Pancreas (tissue), 10 donors: ENCODE measurements around the gene SYNDIG1. TPM values are rescaled to one million over a fixed set of nuclear protein-coding genes. Genes with fewer than 3 reads are reported as not detected.

Experiments used
- ATAC-seq, 4 donors: fragments of 200-7000 bp; cut with Tn5 transposase; one replicate each; pipeline versions ENCODE4 v1.8.0 to v1.9.1; 2020; ENCODE audit warnings: mild to moderate bottlenecking in 4 of 4, moderate library complexity in 4 of 4
- DNase-seq, 6 donors: peaks; one replicate each; pipeline ENCODE4 v3.0.0-alpha.2; 2020
- FAIRE-seq: peaks from 2 replicates; lab custom pipeline; 2012; peaks lifted over from hg19 to GRCh38; lab: Jason Lieb, UNC
- H3K27ac ChIP-seq, 4 donors: fragments of 200-600 bp; sonication (generic); 1 replicate in 3 of 4; 2 replicates in 1 of 4; pipeline versions ENCODE4 v1.5.0 to v1.8.0; 2020
- H3K27me3 ChIP-seq, 4 donors: fragments of 200-600 bp; one replicate each; pipeline ENCODE4 v1.8.0; 2021
- H3K36me3 ChIP-seq, 3 donors: fragments of 200-600 bp; sonication (generic) in 1 of 3; one replicate each; pipeline versions ENCODE4 v1.5.0 to v1.8.0; 2020 to 2021
- H3K4me1 ChIP-seq, 3 donors: fragments of 200-600 bp; one replicate each; pipeline ENCODE4 v1.8.0; 2021
- H3K4me3 ChIP-seq, 4 donors: fragments of 200-600 bp; sonication (generic) in 2 of 4; one replicate each; pipeline versions ENCODE4 v1.5.0 to v1.8.0; 2020 to 2021
- H3K9me3 ChIP-seq, 4 donors: fragments of 200-600 bp; one replicate each; pipeline ENCODE4 v1.8.0; 2021
- WGBS, 2 donors: extraction: QIAGEN DNeasy Blood & Tissue Kit; methylation state at CpG; one replicate each; pipeline ENCODE4 v1.1.7; 2013; 5-methylcytosine and 5-hydroxymethylcytosine counted together
- intact Hi-C, 3 donors: fragments of 100-400 bp; cut with DNase I; formaldehyde crosslinking; loops; one replicate each; pipeline versions ENCODE4 v1.11.1 to v1.14.2; 2022
- polyA plus RNA-seq, 2 donors: library from polyadenylated mRNA; stranded (reverse); fragments of 200-250 nt; gene quantifications; one replicate each; pipeline ENCODE4 v1.2.3, GENCODE V29; 2013
- total RNA-seq, 6 donors: library from RNA; stranded (reverse); fragmentation: NEBNext Ultra II Directional in 4 of 6; extraction: Animal tissue kit (Norgen Biotek cat#: 25700) in 4 of 6; gene quantifications; one replicate each; pipeline versions ENCODE4 v1.2.1 to v1.2.4, GENCODE V29; 2021 to 2023
- TF ChIP-seq, protein P1 (sequence below), 4 donors: fragments of 200-600 bp; sonication (generic) in 3 of 4; IDR thresholded peaks; one replicate each; pipeline versions ENCODE4 v1.5.0 to v1.8.0; 2021; ENCODE audit warnings: antibody characterized with exemption in 4 of 4
- donor health status: healthy with polysubstance abuse.
- donor health status: DM: no; HTN: no; CAD: no; lungs with moderate emphysema.
- donor health status: DM: no; HTN: no; CAD: no.
- donor health status: control.
- donor health status: control.
- donor health status: Bipolar disorder and iron deficiency.
- donor health status: DM: yes; HTN: yes; CAD: no.
- donor health status: DM: no; HTN: no; CAD: no.
- donor health status: DM: no; HTN: no; CAD: no.
- donor health status: DM: yes; HTN: yes; CAD: no.

SYNDIG1 gene
- total and polyA plus RNA-seq, 8 donors, result 0.04 to 0.46 (median 0.23) TPM; not detected in 1

DNA sequence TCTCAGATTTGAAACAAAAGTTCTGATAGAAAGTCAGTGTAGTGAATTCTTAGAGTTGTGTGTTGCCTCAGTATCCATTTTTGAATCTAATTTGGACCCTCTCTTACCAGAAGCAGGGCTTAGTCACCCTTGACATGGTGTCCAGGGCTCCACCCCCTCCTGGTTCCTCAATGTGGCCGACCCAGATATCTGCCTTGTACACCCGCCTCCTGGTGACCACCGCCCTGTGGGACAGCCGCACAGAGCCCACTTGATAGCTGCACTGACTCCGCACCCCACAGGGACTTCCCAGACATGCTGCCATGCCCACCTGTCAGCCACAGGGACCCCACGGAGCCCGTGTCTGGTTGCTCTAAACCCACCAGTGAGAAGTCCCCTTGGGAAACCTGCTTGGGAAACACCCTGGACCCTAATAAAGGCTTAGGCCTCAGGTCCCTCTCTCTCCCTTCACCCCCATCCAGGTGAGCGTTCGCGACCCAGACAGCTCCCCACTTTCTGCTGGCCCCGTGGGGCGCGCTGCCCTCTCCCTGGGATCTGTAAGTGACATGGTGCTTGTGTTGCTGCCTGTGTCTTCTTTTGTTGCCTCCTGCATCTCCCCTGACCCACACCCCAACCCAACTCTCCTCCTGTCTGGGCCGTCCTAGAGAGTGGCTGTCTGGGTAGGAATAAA, 47.2 kb upstream of the SYNDIG1 start:
- no peak overlapping the region for H3K27ac ChIP-seq
- ATAC-seq (no peak), DNase-seq (peak in 1 of 6 donors; percentile 36), FAIRE-seq (no peak)
- H3K9me3 ChIP-seq, result no peaks in the 10 kb centered on the region
- intact Hi-C loops, result no loop called here
- 70 to 86% methylated on average over 14 of the region's 14 CpGs for WGBS, 2 donors
- H3K36me3 ChIP-seq, result no peaks in the 10 kb centered on the region
- H3K4me1 ChIP-seq, result no peaks in the 10 kb centered on the region
- TF ChIP-seq, protein P1, sequence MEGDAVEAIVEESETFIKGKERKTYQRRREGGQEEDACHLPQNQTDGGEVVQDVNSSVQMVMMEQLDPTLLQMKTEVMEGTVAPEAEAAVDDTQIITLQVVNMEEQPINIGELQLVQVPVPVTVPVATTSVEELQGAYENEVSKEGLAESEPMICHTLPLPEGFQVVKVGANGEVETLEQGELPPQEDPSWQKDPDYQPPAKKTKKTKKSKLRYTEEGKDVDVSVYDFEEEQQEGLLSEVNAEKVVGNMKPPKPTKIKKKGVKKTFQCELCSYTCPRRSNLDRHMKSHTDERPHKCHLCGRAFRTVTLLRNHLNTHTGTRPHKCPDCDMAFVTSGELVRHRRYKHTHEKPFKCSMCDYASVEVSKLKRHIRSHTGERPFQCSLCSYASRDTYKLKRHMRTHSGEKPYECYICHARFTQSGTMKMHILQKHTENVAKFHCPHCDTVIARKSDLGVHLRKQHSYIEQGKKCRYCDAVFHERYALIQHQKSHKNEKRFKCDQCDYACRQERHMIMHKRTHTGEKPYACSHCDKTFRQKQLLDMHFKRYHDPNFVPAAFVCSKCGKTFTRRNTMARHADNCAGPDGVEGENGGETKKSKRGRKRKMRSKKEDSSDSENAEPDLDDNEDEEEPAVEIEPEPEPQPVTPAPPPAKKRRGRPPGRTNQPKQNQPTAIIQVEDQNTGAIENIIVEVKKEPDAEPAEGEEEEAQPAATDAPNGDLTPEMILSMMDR (IDR thresholded peaks at IDR 0.05), result no peak
- peaks cover 0 to 3% (median 0%) of the 10 kb centered on the region in 4 donors for H3K27me3 ChIP-seq
- no peak overlapping the region for H3K4me3 ChIP-seq

DNA sequence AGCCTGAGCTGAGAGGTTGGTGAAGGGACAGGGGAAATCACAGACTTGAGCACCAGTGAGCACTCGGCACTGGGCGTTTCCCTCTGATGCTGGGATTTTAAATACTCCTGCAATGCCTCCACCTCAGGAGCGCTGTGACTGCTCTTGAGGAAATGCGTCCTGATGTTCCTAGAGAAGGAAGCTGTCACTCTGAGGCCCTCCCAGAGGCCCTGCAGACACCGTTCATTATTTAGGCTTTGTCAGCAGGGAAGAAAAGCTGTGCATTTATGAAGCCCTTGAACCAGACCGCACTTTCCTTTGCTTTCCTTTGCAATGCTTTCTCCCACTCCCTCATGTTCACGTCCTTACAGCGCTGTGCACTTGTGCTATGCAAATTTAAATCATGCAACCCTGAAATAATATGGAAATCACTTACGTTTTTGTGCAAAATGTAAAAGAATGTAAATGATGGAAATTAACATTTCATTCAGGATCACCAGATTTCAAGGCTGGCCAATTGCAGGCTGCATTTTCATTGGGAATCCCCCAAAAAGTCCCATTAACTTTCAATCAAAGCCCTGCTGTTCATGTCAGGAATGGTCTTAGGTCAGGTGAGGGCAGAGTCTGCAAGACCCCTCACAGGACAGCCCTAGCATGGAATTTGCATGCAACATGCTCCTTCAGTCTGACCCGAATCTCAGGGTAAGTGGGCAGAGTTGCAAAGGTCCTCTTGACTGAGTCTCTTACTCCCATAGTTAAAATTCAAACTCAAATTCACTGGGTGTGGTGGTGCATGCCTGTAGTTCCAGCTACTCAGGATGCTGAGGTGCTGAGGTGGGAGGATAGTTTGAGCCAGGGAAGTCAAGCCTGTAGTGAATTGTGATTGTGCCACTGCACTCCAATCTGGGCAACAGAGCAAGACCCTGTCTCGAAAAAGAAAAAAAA, 45.8 kb upstream of the SYNDIG1 start:
- H3K4me1 ChIP-seq, result no peaks in the 10 kb centered on the region
- peaks cover 0 to 3% (median 0%) of the 10 kb centered on the region in 4 donors for H3K27me3 ChIP-seq
- H3K27ac ChIP-seq, result no peak overlapping the region
- intact Hi-C loops, result no loop called here
- WGBS, 2 donors, result 44 to 52% methylated on average over 11 of the region's 11 CpGs
- TF ChIP-seq, protein P1 (IDR thresholded peaks at IDR 0.05), result no peak
- no peak for DNase-seq
- no peaks in the 10 kb centered on the region for H3K9me3 ChIP-seq
- no peak for FAIRE-seq
- H3K4me3 ChIP-seq, result no peak overlapping the region
- H3K36me3 ChIP-seq, result no peaks in the 10 kb centered on the region
- no peak for ATAC-seq

DNA sequence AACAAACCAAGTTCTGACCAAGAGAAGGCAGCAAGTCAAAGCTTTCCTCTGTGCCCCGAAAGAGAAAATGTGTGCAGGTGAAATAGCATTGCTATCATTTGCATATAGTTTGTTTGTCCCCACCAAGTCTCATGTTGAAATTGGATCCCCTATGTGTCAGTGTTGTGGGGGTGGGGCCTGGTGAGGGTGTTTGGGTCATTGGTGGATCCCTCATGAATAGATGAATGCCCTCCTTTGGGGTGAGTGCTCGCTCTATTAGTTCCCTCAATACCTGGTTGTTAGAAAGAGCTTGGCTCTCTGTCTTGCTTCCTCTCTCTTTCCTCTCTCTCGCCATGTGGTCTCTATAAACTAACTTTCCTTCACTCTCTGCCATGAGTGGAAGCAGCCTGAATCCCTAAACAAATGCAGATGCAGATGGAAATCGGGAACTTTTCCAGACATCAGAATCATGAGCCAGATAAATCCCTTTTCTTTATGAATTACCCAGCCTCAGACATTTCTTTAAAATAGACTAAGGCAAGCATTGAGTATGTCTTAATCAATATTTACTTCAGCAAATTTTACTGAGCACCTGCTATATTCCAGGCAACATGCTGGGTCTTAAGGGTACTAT, 43.8 kb upstream of the SYNDIG1 start:
- Histone ChIP-seq H3K4me3 (no peak overlapping the region), H3K27ac (no peak overlapping the region), H3K4me1 (no peaks in the 10 kb centered on the region), H3K36me3 (no peaks in the 10 kb centered on the region), H3K27me3 (peaks cover 0 to 3% (median 0%) of the 10 kb centered on the region in 4 donors), H3K9me3 (no peaks in the 10 kb centered on the region)
- DNase-seq (no peak), ATAC-seq (no peak), FAIRE-seq (no peak)
- TF ChIP-seq, protein P1 (IDR thresholded peaks at IDR 0.05), result no peak
- 70 to 71% methylated on average over 4 of the region's 4 CpGs for WGBS, 2 donors
- intact Hi-C loops, result no loop called here

DNA sequence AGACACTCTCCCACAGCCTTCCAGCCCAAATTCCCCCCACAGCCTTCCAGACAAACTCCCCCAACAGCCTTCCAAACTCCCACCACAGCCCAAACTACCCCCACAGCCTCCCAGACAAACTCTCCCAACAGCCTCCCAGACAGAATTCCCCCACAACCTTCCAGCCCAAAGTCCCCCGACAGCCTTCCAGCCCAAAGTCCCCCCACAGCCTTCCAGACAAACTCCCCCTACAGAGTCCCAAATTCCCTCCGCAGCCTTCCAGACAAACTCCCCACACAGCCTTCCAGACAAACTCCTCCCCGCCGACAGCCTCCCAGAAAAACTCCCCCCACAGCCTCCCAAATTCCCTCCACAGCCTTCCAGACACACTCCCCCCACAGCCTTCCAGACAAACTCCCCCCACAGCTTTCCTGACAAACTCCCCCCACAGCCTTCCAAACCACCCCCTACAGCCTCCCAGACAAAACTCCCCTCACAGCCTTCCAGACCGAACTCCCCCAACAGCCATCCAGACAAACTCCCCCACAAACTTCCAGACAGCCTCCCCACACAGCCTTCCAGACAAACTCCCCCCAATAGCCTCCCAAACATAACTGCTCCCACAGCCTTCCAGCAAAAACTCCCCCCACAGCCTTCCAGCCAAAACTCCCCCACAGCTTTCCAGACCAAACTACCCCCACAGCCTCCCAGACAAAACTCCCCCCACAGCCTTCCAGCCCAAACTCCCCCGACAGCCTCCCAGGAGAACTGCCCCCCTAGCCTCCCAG, 38.0 kb upstream of the SYNDIG1 start:
- intact Hi-C loops, result no loop called here
- Histone ChIP-seq H3K36me3 (no peaks in the 10 kb centered on the region), H3K27ac (no peak overlapping the region), H3K27me3 (no peaks in the 10 kb centered on the region), H3K9me3 (no peaks in the 10 kb centered on the region), H3K4me1 (no peaks in the 10 kb centered on the region), H3K4me3 (no peak overlapping the region)
- ATAC-seq, result no peak
- no peak for FAIRE-seq
- no peak for DNase-seq
- 66 to 79% methylated on average over 6 of the region's 6 CpGs for WGBS, 2 donors
- TF ChIP-seq, protein P1 (IDR thresholded peaks at IDR 0.05), result no peak
